Limb (tissue), 2 donors: ENCODE data around the gene PXDN.

ENCODE experiments used
- DNase-seq, 2 donors: peaks; one replicate each; pipeline ENCODE4 v3.0.0-alpha.2; 2016; ENCODE audit errors: extremely low spot score in 2 of 2

The PXDN gene

GRCh38 chr2:1600191-1601066 lies 143.9 kb downstream of the PXDN start:
- peak in 1 of 2 donors; percentile 26 for DNase-seq

GRCh38 chr2:1599301-1600085 lies 144.8 kb downstream of the PXDN start:
- DNase-seq = peak in 1 of 2 donors; percentile 21

GRCh38 chr2:1598800-1599199 lies 145.5 kb downstream of the PXDN start:
- no peak for DNase-seq

GRCh38 chr2:1598041-1598710 lies 146.1 kb downstream of the PXDN start:
- peak in 1 of 2 donors; percentile 19 for DNase-seq

GRCh38 chr2:1595274-1595673 lies 149.0 kb downstream of the PXDN start:
- no peak for DNase-seq

- DNase-seq = no peak
These were observed 149.7 kb downstream of the PXDN start for GRCh38 chr2:1594373-1595171.

GRCh38 chr2:1594123-1594372 lies 150.3 kb downstream of the PXDN start:
- no peak for DNase-seq

GRCh38 chr2:1593371-1594122 lies 150.8 kb downstream of the PXDN start:
- DNase-seq = peak in 1 of 2 donors; percentile 35

GRCh38 chr2:1591978-1592907 lies 152.1 kb downstream of the PXDN start:
- peak; percentile 44 to 73 for DNase-seq

- peak in 1 of 2 donors; percentile 38 for DNase-seq
These were observed 152.9 kb downstream of the PXDN start for GRCh38 chr2:1591461-1591770.

GRCh38 chr2:1590596-1591460 lies 153.5 kb downstream of the PXDN start:
- DNase-seq = peak in 1 of 2 donors; percentile 44

GRCh38 chr2:1588978-1589621 lies 155.2 kb downstream of the PXDN start:
- no peak for DNase-seq

GRCh38 chr2:1588051-1588977 lies 156.0 kb downstream of the PXDN start:
- DNase-seq = no peak

- DNase-seq = peak in 1 of 2 donors; percentile 34
These were observed 157.1 kb downstream of the PXDN start for GRCh38 chr2:1586923-1587840.

- DNase-seq = peak in 1 of 2 donors; percentile 24
These were observed 157.9 kb downstream of the PXDN start for GRCh38 chr2:1586251-1586922.
